NOMO-1 treated with DMSO at 0.1 percent for 48 hours (cell line): Measurements from ENCODE around the gene PLAGL1.
"Not testable (repeated sequence)": the region's sequence is repeated elsewhere in the genome, so short reads cannot be mapped to it uniquely, and the experiment has no call there.

ENCODE experiments used
- DNase-seq: peaks from one replicate; lab custom pipeline; 2025; ENCODE audit not compliant: unreplicated experiment; lab: John Stamatoyannopoulos, UW

The PLAGL1 gene, protein sequence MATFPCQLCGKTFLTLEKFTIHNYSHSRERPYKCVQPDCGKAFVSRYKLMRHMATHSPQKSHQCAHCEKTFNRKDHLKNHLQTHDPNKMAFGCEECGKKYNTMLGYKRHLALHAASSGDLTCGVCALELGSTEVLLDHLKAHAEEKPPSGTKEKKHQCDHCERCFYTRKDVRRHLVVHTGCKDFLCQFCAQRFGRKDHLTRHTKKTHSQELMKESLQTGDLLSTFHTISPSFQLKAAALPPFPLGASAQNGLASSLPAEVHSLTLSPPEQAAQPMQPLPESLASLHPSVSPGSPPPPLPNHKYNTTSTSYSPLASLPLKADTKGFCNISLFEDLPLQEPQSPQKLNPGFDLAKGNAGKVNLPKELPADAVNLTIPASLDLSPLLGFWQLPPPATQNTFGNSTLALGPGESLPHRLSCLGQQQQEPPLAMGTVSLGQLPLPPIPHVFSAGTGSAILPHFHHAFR

GRCh38 chr6:144008120-144008811 is at the start of gene PLAGL1:
TSS of gene PLAGL1 (minus strand) at chr6:144008259. CDS start at chr6:143948136, 60,123 bp downstream.
- peak; percentile 53 for DNase-seq

DNA sequence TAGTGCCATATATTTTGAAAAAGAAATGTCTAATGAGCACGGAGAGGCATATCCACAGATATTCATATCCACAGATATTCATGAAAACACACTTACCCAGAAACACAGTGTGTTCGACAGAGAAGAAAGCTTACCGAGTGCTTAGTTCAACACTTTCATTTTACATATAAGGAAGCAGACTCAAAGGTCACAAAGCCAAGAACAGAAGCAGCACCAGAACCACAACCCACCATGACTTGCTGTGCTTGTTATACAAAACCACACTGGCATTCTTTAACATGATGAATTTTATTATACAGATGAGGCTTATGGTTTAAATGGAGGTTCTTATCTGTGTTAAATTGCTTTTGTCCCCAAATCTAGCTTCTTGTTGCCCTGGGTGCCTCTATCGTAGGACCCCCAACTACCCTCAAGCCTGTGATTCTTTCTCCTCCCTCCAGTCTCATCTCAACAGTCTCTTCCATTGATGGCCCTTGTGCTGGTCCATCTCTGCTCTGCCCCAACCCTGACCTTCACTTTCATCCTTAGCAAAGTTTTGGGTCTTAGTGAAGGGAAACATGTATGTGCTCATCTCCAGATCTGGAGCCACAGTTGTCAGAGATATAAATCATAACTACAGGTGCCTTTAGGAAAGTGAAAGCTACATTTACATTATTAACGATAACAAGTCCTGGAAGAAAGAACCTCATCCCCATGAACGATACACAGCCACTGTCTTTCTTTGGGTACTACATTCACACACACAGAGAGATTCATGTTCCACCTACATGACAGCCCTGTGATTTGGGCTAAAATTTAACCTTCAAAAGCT is 47.3 kb upstream of the PLAGL1 start:
- peak; percentile 45 for DNase-seq

- DNase-seq, result no peak
These were observed 45.5 kb upstream of the PLAGL1 start for GRCh38 chr6:144053601-144054000.

DNA sequence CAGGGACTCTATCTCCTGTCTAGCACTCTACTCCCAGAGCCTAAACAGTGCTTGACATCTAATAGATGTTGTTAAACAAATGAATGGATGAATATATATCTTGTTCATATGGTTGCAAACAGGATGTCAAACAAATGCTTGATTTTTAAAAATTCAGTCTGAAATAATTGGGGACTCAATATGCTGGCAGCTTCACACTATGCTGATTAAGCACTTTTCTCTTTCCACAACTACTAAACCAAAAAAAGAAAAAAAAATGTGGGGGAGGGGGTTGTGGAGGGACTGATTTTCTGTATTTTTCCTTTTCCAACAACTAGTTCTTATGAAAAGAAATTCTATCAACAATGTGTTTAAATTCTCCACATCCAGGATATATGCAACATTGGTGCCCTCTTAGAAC is 44.4 kb upstream of the PLAGL1 start:
- DNase-seq, result no peak

- DNase-seq, result no peak
These were observed 41.3 kb upstream of the PLAGL1 start for GRCh38 chr6:144049386-144049785.

DNA sequence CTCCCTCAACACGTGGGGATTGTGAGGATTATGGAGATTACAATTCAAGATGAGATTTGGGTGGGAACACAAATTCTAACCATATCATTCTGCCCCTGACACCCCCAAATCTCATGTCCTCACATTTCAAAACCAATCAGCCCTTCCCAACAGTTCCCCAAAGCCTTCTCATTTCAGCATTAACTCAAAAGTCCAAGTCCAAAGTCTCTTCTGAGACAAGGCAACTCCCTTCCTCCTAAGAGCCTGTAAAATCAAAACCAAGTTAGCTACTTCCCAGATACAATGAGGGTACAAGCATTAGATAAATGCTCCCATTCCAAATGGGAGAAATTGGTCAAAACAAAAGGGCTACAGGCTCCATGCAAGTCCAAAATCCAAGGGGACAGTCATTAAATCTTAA is 39.6 kb upstream of the PLAGL1 start:
- no peak for DNase-seq

GRCh38 chr6:144046672-144047071 is 38.6 kb upstream of the PLAGL1 start:
- not testable (repeated sequence) for DNase-seq

DNA sequence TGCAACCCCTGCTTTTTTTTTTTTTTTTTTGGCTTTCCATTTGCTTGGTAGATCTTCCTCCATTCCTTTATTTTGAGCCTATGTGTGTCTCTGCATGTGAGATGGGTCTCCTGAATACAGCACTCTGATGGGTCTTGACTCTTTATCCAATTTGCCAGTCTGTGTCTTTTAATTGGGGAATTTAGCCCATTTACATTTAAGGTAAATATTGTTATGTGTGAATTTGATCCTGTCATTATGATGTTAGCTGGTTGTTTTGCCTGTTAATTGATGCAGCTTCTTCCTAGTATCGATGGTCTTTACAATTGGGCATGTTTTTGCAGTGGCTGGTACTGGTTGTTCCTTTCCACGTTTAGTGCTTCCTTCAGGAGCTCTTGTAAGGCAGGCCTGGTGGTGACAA is 36.9 kb upstream of the PLAGL1 start:
- DNase-seq, result not testable (repeated sequence)

- peak; percentile 53 for DNase-seq
These were observed 28.8 kb upstream of the PLAGL1 start for GRCh38 chr6:144036835-144037195.

DNA sequence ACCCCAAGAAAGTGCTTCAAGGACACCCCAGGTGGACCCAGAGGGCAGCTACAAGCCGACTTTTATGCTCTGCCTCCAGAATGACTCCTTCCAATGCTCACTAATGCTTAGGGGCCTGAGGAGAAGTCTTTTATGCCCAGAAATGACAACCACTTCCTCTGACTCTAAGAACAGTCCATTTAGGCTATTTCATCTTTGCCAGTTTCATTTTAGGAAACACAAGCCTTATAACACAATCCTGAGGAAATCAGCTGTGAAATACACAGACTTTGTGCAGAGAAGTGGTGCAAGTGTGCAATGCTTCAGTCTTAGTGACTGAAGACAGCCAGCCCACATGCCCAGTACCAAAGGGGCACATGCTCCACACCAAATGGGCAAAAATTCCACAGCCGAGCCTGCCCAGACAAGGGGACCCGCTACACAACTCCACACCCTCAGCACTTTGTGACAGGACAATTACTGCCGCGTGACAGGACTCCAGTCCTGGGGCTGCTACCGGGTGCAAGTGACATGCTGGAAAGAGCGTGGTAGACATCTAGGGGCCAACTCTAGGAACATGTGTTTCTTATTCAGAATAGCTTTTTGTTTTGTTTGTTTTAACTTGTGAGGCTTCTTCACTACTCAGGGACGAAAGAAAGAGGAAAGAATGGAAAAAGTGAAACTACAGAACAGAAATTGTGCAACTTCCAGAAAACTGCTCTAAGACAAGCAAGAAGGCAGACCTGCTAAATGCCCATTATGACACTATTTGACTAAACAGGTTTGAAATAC is 28.2 kb upstream of the PLAGL1 start:
- DNase-seq, result peak; percentile 93

DNA sequence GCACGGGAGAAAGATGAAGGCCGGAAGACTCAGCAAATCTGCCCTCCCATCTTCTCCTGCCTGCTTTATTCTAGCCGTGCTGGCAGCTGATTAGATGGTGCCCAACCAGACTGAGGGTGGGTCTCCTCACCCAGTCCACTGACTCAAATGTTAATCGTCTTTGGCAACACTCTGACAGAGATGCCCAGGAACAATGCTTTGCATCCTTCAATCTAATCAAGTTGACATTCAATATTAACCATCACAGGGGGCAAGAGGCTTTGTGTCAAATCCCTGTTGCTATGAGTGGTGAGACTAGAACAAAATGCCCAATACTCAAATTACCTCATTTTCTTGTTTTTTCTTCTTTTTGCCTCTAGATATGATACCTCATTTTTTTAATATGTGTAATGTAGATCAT is 27.4 kb upstream of the PLAGL1 start:
- DNase-seq, result no peak

DNA sequence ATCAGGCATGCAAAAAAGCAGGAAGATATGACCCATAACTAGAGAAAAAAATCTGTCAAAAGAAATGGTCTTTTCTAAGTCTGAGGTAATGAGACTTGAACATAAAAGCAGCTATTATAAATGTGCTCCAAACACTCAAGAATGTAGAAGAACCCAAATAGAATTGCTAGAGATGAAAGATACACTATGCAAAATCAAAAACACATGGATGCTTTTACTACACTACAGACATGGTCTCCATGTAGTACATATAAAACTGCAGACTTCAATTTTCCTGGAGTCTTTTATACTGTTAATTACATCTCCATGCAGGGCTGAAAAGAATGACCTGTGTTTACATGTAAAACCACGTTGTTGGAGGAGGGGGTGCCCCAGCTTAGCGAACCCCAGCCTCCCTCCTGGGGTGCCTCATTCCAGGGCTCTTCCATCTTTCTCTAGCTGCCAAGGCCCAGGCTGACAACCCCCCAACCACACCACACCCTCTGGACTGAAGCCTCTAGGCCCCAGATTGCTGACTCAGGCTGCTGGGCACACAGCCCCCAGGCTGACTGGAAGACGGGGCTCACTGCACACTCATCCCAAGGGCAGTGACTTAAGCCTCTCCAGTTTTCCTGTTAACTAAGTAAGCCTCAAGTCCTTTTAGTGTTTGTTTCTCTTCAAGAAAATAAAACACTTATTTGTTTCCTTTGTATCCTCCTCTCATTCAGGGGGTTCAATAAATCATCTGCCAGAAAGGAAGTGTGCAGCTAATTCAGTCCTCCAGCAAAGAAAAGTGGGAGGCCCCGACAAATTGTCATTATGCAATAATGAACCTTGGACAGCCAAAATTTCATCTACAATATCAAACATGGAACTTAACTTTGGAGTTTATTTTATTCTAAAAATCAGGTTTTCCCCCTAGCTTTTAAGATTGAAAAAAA is 26.0 kb upstream of the PLAGL1 start:
- DNase-seq, result peak; percentile 85

GRCh38 chr6:144029452-144029851 is 21.4 kb upstream of the PLAGL1 start:
- no peak for DNase-seq

GRCh38 chr6:144027932-144028587 is 20.0 kb upstream of the PLAGL1 start:
- DNase-seq, result no peak

DNA sequence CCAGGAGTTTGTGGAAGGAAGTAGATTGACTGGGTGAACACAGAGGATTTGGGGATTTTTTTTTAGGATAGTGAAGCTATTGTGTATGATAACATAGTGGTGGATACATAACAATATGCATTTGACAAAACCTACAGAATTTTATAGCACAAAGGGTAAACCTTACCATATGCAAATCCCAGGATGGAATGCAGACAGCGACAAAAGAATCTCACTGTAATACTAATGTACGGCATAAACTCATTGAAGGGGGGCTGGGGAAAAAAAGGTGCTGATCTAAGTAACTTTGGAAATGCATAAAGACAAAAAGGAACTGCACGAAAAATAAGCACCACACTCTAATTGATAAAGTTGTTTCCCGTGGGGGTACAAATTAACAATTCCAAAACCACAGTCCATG is 15.2 kb upstream of the PLAGL1 start:
- DNase-seq, result no peak

DNA sequence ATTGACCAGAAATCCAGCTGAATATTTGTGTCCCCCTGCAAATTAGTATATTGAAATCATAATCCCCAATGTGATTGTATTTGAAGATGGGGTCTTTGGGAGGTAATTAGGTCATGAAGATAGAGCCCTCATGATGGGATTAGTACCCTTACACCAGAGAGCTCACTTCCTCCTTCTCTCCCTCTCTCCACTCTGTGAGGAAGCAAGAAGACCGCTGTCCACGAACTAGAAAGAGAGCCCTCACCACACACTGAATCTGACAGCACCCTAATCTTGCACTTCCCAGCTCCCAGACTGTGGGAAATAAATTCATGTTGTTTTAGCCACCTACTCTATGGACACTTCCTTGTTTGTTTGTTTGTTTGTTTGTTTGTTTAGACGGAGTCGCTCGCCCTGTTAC is 11.9 kb upstream of the PLAGL1 start:
- peak; percentile 49 for DNase-seq

DNA sequence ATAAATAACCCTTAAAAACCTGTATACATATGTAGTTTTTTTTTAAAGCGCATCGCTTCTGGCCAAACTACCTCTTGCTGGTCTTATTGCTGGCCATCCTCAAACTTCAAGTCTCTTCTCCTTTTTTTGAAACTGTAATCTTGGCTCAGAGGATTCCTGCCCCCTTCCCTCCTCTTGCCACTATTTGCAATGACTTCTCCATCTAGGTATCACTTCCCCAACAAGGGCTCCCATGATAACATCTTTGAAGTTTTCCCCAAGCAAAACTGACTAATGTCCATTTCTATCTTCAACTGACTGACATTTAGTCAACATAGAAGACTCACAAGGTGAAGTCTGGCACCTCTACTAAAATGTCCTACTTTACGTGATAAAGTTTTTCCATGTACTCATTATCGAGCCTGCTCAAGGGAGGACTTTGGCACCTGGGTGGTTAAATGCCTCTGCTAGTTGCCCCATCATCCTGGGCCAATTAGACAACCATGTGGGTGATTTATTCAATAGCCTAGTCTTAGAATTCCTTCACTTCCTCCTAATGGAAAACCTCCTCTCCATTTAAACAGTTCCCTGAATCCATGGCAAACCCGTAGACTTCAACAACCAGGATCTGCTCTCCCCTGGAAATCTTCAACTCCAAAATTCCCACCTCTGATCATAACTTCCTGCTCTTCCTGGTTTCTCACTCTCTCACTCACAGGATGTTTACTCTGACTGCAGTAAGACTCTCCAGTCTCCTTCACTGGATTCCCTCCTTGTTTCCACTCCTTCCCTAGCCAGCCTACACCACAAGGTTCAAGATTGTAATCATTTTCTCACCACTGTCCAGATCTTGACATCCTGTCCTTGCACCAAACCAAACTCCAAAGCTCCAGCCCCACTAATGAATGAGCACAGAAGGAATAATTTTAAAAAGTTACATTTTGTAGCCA is 9.4 kb upstream of the PLAGL1 start:
- peak; percentile 92 for DNase-seq

DNA sequence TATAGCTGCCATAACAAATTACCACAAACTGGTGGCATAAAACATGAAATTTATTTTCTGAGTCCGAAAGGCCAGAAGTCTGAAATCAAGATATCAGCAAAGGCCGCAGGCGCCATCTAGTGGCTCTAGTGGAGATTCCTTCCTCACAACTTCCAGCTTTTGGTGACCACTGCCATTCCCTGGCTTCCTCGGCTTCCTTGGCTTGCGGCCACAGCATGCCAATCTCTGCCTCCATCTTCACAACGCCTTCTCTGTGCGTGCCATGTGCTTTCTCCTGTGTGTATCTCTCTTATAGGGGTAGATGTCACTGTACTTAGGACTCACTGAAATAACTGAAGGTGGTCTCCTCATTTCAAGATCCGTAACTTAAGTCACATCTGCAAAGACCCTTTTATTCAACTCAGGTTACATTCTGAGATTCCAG is 5.4 kb upstream of the PLAGL1 start:
- peak; percentile 61 for DNase-seq
